GM10248 (cell line): Measurements from ENCODE around the gene KRT77.

Source experiments
- CTCF ChIA-PET: fragments of 300-600 bp; sonication (Branson Sonifier 250); formaldehyde crosslinking; extraction: SDS; loops from one replicate; lab custom pipeline; 2021; ENCODE audit warnings: antibody characterized with exemption; lab: Yijun Ruan, JAX
- POLR2A ChIA-PET: fragments of 350-650 bp; sonication (Branson Sonifier 250); formaldehyde crosslinking; extraction: SDS; loops from one replicate; lab custom pipeline; 2020; ENCODE audit warnings: antibody characterized with exemption; lab: Yijun Ruan, JAX
- DNase-seq: peaks from one replicate; pipeline ENCODE4 v3.0.0; 2012; ENCODE audit errors: extremely low spot score
- TF ChIP-seq, protein P1 (sequence below): IDR thresholded peaks from 2 replicates; pipeline ENCODE4 v1.5.1; 2012; ENCODE audit warnings: mild to moderate bottlenecking, low read depth; ENCODE audit errors: extremely low read depth, missing control alignments, control extremely low read depth

KRT77 gene

DNA sequence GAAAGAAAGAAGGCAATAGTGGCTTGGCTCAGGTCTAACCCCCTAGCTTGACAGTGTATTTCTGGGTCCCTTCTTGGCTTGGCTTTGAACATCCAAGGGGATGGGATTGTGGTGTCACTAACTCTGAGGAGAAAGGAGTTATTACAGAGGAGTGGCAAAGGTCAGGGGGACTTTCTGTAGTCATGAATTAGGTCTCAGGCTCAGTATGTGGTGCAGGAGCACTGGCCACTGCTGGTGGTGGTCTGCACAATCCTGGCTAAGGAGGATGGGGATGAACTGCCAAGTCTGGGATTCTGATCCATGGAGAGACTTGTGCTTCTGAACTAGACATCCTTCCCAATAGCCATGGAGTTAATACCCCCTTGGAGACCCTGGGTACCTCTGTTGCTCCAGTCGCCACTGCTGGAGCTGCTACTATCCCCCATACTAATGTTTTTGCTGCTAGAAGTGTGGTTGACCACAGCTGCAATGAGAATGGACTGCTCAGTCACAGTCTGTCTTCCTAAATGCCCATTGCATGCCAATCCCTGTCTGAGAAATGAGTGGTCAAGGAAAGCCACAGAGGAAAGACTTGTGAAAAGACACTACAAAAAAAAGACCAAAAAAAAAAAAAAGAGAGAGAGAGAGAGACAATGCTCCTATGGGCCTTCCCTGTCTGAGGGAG lies 41.3 kb upstream of the KRT77 start:
- TF ChIP-seq, protein P1, sequence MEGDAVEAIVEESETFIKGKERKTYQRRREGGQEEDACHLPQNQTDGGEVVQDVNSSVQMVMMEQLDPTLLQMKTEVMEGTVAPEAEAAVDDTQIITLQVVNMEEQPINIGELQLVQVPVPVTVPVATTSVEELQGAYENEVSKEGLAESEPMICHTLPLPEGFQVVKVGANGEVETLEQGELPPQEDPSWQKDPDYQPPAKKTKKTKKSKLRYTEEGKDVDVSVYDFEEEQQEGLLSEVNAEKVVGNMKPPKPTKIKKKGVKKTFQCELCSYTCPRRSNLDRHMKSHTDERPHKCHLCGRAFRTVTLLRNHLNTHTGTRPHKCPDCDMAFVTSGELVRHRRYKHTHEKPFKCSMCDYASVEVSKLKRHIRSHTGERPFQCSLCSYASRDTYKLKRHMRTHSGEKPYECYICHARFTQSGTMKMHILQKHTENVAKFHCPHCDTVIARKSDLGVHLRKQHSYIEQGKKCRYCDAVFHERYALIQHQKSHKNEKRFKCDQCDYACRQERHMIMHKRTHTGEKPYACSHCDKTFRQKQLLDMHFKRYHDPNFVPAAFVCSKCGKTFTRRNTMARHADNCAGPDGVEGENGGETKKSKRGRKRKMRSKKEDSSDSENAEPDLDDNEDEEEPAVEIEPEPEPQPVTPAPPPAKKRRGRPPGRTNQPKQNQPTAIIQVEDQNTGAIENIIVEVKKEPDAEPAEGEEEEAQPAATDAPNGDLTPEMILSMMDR, result no peak
- no peak for DNase-seq
- ChIA-PET CTCF (no interaction called here), POLR2A (no interaction called here)

DNA sequence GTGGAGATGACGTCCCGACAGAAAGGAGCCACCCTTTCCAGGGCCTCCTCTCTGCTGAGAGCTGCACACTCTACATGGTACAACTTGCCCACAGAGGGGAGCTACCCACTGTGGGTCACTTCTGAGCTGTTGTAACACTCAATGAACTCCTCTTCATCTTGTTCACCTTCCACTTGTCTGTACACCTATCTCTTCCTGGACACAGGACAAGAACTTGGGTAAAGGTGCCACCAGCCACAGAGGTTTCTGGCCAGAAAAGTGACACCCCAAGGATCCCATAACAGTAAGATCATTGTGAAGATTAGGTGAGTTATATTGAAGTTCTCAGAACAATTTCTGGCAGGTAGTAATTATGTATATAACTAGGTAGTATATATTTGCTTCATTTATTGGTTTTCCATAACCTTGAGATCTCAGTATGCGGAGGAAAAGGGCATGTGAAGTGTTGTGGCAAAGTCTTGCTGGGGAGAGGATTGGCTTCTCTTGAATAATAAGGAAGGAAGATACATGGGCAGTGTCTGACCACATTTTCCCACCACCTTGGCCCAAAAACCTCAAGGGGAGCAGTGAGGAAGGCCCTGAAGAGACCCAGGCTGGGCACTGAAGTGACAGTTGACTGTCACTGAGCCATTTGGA lies 39.6 kb upstream of the KRT77 start:
- TF ChIP-seq, protein P1, result no peak
- ChIA-PET CTCF (no interaction called here), POLR2A (no interaction called here)
- DNase-seq, result no peak

DNA sequence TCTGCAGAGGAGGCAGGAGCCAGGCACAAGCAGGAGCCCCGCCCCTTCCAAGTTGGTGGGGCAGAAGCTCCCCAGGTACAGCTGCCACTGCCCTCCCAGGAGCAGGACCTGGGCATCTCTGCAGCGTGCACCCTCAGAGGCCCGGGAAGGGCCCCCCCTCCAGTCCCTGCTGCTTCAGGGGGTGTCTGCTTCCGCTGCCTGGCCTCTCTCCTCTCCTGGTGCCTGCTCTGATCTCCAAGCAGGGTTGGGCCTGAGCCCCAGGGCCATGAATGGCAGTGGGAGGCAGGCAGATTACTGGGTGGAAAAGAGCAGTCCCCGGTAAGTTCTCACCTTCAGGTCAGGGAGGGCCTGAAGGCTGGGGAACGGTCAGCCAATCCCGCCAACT lies 38.9 kb upstream of the KRT77 start:
- DNase-seq, result no peak
- TF ChIP-seq, protein P1, result no peak
- ChIA-PET CTCF (no interaction called here), POLR2A (no interaction called here)

DNA sequence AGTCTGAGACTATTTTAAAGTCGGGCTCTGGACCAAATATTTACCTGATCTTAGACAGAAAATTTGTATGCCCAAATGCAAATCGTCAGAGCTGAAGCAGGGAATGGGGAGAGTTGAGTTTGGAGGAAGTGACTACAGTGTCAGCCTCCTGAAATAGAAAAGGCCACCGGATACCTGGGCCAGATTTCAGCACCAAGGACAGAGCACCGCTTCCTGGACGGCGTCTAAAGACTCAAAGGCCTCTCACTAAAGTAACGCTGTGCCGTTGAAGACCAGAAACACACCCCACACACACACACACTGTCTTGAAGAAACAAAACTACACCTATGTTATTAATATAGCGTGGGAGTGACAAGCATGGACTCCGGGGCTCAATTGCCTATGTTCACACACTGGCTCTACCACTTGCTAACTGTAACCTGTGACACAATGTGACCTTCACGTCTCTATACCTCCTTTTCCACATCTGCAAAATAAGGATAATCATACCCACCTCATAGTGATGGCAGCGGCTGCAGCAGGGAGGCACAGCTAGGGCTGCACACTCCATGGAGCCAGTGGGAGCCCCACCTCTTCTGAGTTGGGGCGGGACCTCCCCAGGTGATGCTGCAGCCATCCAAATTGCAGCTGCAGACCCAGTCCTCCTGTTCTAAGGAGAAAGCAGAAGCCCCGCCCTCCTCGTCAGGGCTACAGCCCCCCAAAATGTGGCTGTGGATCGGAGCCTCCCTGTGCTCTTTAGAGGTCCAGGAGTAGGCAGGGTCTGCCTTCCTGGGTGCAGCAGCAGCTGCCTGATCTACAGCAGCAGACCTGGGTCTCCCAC lies 38.3 kb upstream of the KRT77 start:
- POLR2A ChIA-PET, result no interaction called here
- TF ChIP-seq, protein P1, result no peak
- peak; percentile 57 for DNase-seq
- CTCF ChIA-PET, result no interaction called here

DNA sequence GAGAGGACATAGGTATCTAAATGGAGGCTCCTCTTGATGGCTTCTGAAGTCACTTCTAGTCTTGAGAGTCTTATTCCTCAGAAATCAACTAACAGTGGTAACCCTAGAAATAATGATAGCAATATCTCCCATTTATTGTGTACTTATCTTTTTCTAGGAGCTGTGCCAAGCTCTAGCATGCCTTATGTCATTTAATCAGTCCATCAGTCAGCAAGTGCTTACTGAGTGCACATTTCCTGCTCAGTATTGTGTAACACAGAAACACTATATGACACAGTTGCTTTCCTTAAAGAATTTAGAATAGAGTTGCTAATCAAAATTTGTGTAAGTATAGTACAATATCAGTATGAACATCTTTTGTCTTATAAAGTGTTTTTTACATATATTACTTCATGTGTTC lies 37.3 kb upstream of the KRT77 start:
- CTCF ChIA-PET, result no interaction called here
- POLR2A ChIA-PET, result no interaction called here
- no peak for DNase-seq

DNA sequence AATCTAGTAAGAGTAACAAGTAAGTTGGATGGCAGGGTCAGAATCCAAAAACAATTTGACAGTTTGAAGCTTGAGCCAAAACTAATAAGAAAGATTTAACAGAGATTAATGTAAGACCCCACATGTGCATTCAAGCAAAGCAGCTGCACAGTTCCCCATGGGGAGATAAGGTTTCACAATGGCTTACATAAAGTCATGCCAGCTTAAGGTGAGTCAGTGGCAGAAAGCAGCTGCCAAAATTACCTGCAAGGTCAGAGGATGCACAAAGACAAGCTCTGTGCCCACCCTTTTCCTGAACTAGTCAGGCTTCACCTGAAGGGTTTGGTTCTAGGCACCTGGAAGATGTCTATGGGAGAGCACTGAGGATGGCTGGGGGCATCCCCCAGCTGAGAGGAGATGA lies 36.6 kb upstream of the KRT77 start:
- ChIA-PET CTCF (no interaction called here), POLR2A (no interaction called here)
- no peak for DNase-seq
- TF ChIP-seq, protein P1, result no peak

More for the DNA sequence above, 37.3 kb upstream of the KRT77 start:
- TF ChIP-seq, protein P1, result no peak
